DOHH2 (cell line): Measurements from ENCODE around the gene TTLL8.

Source experiments
- EZH2phosphoT487 ChIP-seq: fragments of 200-600 bp; sonication (generic); IDR thresholded peaks from 2 replicates; pipeline ENCODE4 v1.6.1; 2017; ENCODE audit warnings: borderline replicate concordance, mild to moderate bottlenecking, antibody characterized with exemption, low read length, moderate library complexity, mixed read lengths
- TF ChIP-seq, protein P1 (sequence below): fragments of 200-600 bp; sonication (generic); IDR thresholded peaks from one replicate; pipeline ENCODE4 v1.5.1; 2014; ENCODE audit warnings: antibody characterized with exemption, mild to moderate bottlenecking, low read depth, low read length; ENCODE audit not compliant: poor library complexity, severe bottlenecking

GRCh38 chr22:50058906-50059880 lies 1.1 kb upstream of the TTLL8 start:
- TF ChIP-seq, protein P1, sequence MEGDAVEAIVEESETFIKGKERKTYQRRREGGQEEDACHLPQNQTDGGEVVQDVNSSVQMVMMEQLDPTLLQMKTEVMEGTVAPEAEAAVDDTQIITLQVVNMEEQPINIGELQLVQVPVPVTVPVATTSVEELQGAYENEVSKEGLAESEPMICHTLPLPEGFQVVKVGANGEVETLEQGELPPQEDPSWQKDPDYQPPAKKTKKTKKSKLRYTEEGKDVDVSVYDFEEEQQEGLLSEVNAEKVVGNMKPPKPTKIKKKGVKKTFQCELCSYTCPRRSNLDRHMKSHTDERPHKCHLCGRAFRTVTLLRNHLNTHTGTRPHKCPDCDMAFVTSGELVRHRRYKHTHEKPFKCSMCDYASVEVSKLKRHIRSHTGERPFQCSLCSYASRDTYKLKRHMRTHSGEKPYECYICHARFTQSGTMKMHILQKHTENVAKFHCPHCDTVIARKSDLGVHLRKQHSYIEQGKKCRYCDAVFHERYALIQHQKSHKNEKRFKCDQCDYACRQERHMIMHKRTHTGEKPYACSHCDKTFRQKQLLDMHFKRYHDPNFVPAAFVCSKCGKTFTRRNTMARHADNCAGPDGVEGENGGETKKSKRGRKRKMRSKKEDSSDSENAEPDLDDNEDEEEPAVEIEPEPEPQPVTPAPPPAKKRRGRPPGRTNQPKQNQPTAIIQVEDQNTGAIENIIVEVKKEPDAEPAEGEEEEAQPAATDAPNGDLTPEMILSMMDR, result peak; percentile 20
- TF ChIP-seq EZH2phosphoT487, result no peak
